HEK293 (cell line): ENCODE results near the gene TMPRSS6.

Experiments
- FEZF1 ChIP-seq: fragments of 450-650 bp; formaldehyde crosslinking; IDR thresholded peaks from 2 replicates; pipeline ENCODE4 v1.5.1; 2016; ENCODE audit warnings: missing biosample characterization, missing genetic modification characterization
- GLI2 ChIP-seq: fragments of 450-650 bp; formaldehyde crosslinking; IDR thresholded peaks from 2 replicates; pipeline ENCODE4; 2017; ENCODE audit warnings: missing biosample characterization, missing genetic modification characterization, low read depth, borderline replicate concordance
- KLF10 ChIP-seq: fragments of 450-650 bp; IDR thresholded peaks from 2 replicates; pipeline ENCODE4 v1.5.1; 2018; ENCODE audit warnings: missing biosample characterization, mild to moderate bottlenecking, missing genetic modification characterization
- OSR2 ChIP-seq: fragments of 450-650 bp; formaldehyde crosslinking; IDR thresholded peaks from 2 replicates; pipeline ENCODE4 v1.5.1; 2016; ENCODE audit warnings: missing biosample characterization, missing genetic modification characterization
- PBX3 ChIP-seq: sonication (generic); formaldehyde crosslinking; IDR thresholded peaks from 2 replicates; pipeline ENCODE4 v1.8.1; 2022; ENCODE audit warnings: mild to moderate bottlenecking, moderate library complexity, missing genetic modification reagents
- PRDM6 ChIP-seq: fragments of 450-650 bp; formaldehyde crosslinking; IDR thresholded peaks from 2 replicates; pipeline ENCODE4 v1.5.1; 2017; ENCODE audit warnings: missing biosample characterization, missing genetic modification characterization
- RBAK ChIP-seq: fragments of 450-650 bp; formaldehyde crosslinking; IDR thresholded peaks from 2 replicates; pipeline ENCODE4 v1.5.1; 2016; ENCODE audit warnings: missing biosample characterization, missing genetic modification characterization
- SP2 ChIP-seq: fragments of 450-650 bp; formaldehyde crosslinking; IDR thresholded peaks from 2 replicates; pipeline ENCODE4 v1.5.1; 2016; ENCODE audit warnings: missing biosample characterization, missing genetic modification characterization
- SP3 ChIP-seq: fragments of 450-650 bp; formaldehyde crosslinking; IDR thresholded peaks from 2 replicates; pipeline ENCODE4 v1.5.1; 2016; ENCODE audit warnings: missing biosample characterization, missing genetic modification characterization
- TCF7L2 ChIP-seq: IDR thresholded peaks from 2 replicates; pipeline ENCODE4 v1.6.1; 2011; ENCODE audit warnings: low read depth, mild to moderate bottlenecking, inconsistent platforms, low read length, moderate library complexity, borderline replicate concordance
- ZBTB20 ChIP-seq: fragments of 450-650 bp; formaldehyde crosslinking; IDR thresholded peaks from 2 replicates; pipeline ENCODE4 v1.5.1; 2016; ENCODE audit warnings: missing biosample characterization, missing genetic modification characterization
- ZBTB21 ChIP-seq: fragments of 450-650 bp; formaldehyde crosslinking; IDR thresholded peaks from 2 replicates; pipeline ENCODE4 v1.5.1; 2017; ENCODE audit warnings: missing biosample characterization, missing genetic modification characterization
- ZBTB44 ChIP-seq: fragments of 450-650 bp; IDR thresholded peaks from 2 replicates; pipeline ENCODE4 v1.5.1; 2018; ENCODE audit warnings: missing biosample characterization, mild to moderate bottlenecking, missing genetic modification characterization
- ZEB2 ChIP-seq: fragments of 450-650 bp; formaldehyde crosslinking; IDR thresholded peaks from 2 replicates; pipeline ENCODE4 v1.5.1; 2016; ENCODE audit warnings: missing biosample characterization, missing genetic modification characterization
- ZNF112 ChIP-seq: fragments of 450-650 bp; formaldehyde crosslinking; IDR thresholded peaks from 2 replicates; pipeline ENCODE4 v1.5.0; 2017; ENCODE audit warnings: missing biosample characterization, missing genetic modification characterization
- ZNF114 ChIP-seq: fragments of 450-650 bp; formaldehyde crosslinking; IDR thresholded peaks from 2 replicates; pipeline ENCODE4 v1.5.0; 2017; ENCODE audit warnings: missing biosample characterization, missing genetic modification characterization
- ZNF175 ChIP-seq: fragments of 450-650 bp; formaldehyde crosslinking; IDR thresholded peaks from 2 replicates; pipeline ENCODE4 v1.5.1; 2016; ENCODE audit warnings: missing biosample characterization, missing genetic modification characterization
- ZNF223 ChIP-seq: fragments of 450-650 bp; formaldehyde crosslinking; IDR thresholded peaks from 2 replicates; pipeline ENCODE4 v1.5.1; 2016; ENCODE audit warnings: missing biosample characterization, missing genetic modification characterization
- ZNF280C ChIP-seq: fragments of 450-650 bp; formaldehyde crosslinking; IDR thresholded peaks from 2 replicates; pipeline ENCODE4 v1.5.1; 2016; ENCODE audit warnings: missing biosample characterization, missing genetic modification characterization
- ZNF366 ChIP-seq: fragments of 450-650 bp; formaldehyde crosslinking; conservative IDR thresholded peaks from 2 replicates; pipeline ENCODE4 v1.5.1; 2016; ENCODE audit warnings: missing biosample characterization, missing genetic modification characterization
- ZNF394 ChIP-seq: fragments of 450-650 bp; formaldehyde crosslinking; IDR thresholded peaks from 2 replicates; pipeline ENCODE4 v1.5.1; 2016; ENCODE audit warnings: missing biosample characterization, missing genetic modification characterization, mild to moderate bottlenecking, moderate library complexity, borderline replicate concordance
- ZNF416 ChIP-seq: fragments of 450-650 bp; formaldehyde crosslinking; IDR thresholded peaks from 2 replicates; pipeline ENCODE4 v1.5.1; 2016; ENCODE audit warnings: missing biosample characterization, missing genetic modification characterization
- ZNF433 ChIP-seq: fragments of 450-650 bp; formaldehyde crosslinking; IDR thresholded peaks from 2 replicates; pipeline ENCODE4 v1.5.1; 2016; ENCODE audit warnings: missing biosample characterization, missing genetic modification characterization, low read depth
- ZNF449 ChIP-seq: fragments of 450-650 bp; formaldehyde crosslinking; IDR thresholded peaks from 2 replicates; pipeline ENCODE4 v1.5.1; 2017; ENCODE audit warnings: missing biosample characterization, mild to moderate bottlenecking, missing genetic modification characterization, moderate library complexity
- ZNF473 ChIP-seq: fragments of 450-650 bp; formaldehyde crosslinking; IDR thresholded peaks from 2 replicates; pipeline ENCODE4 v1.5.1; 2017; ENCODE audit warnings: missing biosample characterization, missing genetic modification characterization
- ZNF529 ChIP-seq: fragments of 450-650 bp; formaldehyde crosslinking; IDR thresholded peaks from 2 replicates; pipeline ENCODE4 v1.5.1; 2017; ENCODE audit warnings: missing genetic modification characterization, missing biosample characterization; ENCODE audit not compliant: insufficient replicate concordance
- ZNF596 ChIP-seq: fragments of 450-650 bp; IDR thresholded peaks from 2 replicates; pipeline ENCODE4 v1.5.0; 2018; ENCODE audit warnings: missing biosample characterization, mild to moderate bottlenecking, missing genetic modification characterization, moderate library complexity
- ZNF621 ChIP-seq: fragments of 450-650 bp; formaldehyde crosslinking; IDR thresholded peaks from 2 replicates; pipeline ENCODE4 v1.5.1; 2017; ENCODE audit warnings: missing biosample characterization, missing genetic modification characterization
- ZNF624 ChIP-seq: fragments of 450-650 bp; formaldehyde crosslinking; IDR thresholded peaks from 2 replicates; pipeline ENCODE4 v1.5.1; 2017; ENCODE audit warnings: missing biosample characterization, missing genetic modification characterization
- ZNF704 ChIP-seq: fragments of 450-650 bp; formaldehyde crosslinking; IDR thresholded peaks from 2 replicates; pipeline ENCODE4 v1.5.1; 2016; ENCODE audit warnings: missing biosample characterization, missing genetic modification characterization
- ZNF768 ChIP-seq: fragments of 450-650 bp; formaldehyde crosslinking; IDR thresholded peaks from 2 replicates; pipeline ENCODE4 v1.5.1; 2018; ENCODE audit warnings: missing biosample characterization, mild to moderate bottlenecking, missing genetic modification characterization
- ZNF776 ChIP-seq: fragments of 450-650 bp; formaldehyde crosslinking; IDR thresholded peaks from 2 replicates; pipeline ENCODE4 v1.5.0; 2017; ENCODE audit warnings: missing biosample characterization, missing genetic modification characterization, borderline replicate concordance
- ZNF791 ChIP-seq: fragments of 450-650 bp; formaldehyde crosslinking; IDR thresholded peaks from 2 replicates; pipeline ENCODE4 v1.5.1; 2016; ENCODE audit warnings: missing biosample characterization, missing genetic modification characterization
- ZSCAN16 ChIP-seq: fragments of 450-650 bp; formaldehyde crosslinking; IDR thresholded peaks from 2 replicates; pipeline ENCODE4 v1.5.1; 2016; ENCODE audit warnings: missing biosample characterization, missing genetic modification characterization

TMPRSS6 gene

GRCh38 chr22:37018815-37019308, 90.7 kb downstream of the TMPRSS6 start (continued):
- no peak for TF ChIP-seq ZNF449
- TF ChIP-seq PBX3 (CRISPR knock-in tag): no peak
- no peak for TF ChIP-seq ZNF114 (tag by site-specific recombination)
- no peak for TF ChIP-seq ZNF280C (tag by site-specific recombination)
- no peak for TF ChIP-seq ZNF529 (tag by site-specific recombination)
- TF ChIP-seq ZNF596: no peak
- no peak for TF ChIP-seq RBAK (tag by site-specific recombination)
- no peak for TF ChIP-seq ZNF112
- peak; percentile 53 for TF ChIP-seq SP2
- TF ChIP-seq ZBTB20 (tag by site-specific recombination): peak; percentile 97
- no peak for TF ChIP-seq ZNF175 (tag by site-specific recombination)
- TF ChIP-seq SP3: no peak; the same call in 1 of the 2 replicates
- no peak for TF ChIP-seq PRDM6 (tag by site-specific recombination)
- TF ChIP-seq ZBTB44 (tag by site-specific recombination): no peak
- TF ChIP-seq ZNF768: no peak
- no peak for TF ChIP-seq ZNF433 (tag by site-specific recombination)
- TF ChIP-seq ZNF394 (tag by site-specific recombination): peak; percentile 27; the same call in 1 of the 2 replicates
- no peak for TF ChIP-seq OSR2
- no peak for TF ChIP-seq ZNF223 (tag by site-specific recombination)
- TF ChIP-seq ZEB2 (tag by site-specific recombination): peak; percentile 69
- TF ChIP-seq FEZF1: no peak
- no peak; the same call in 1 of the 2 replicates for TF ChIP-seq KLF10
- TF ChIP-seq TCF7L2: no peak
- TF ChIP-seq ZBTB21 (tag by site-specific recombination): no peak
- no peak for TF ChIP-seq GLI2 (tag by site-specific recombination)
- TF ChIP-seq ZNF624 (tag by site-specific recombination): no peak
- no peak for TF ChIP-seq ZNF473
- TF ChIP-seq ZNF776 (tag by site-specific recombination): no peak
- no peak for TF ChIP-seq ZNF416 (tag by site-specific recombination)
- TF ChIP-seq ZNF704: no peak
- TF ChIP-seq ZNF791: no peak
- TF ChIP-seq ZSCAN16 (tag by site-specific recombination): no peak
- no peak for TF ChIP-seq ZNF366 (tag by site-specific recombination)
- TF ChIP-seq ZNF621 (tag by site-specific recombination): no peak
